Measurements from ENCODE around the gene KRTAP4-3. TPM values are rescaled to one million over a fixed set of nuclear protein-coding genes. Genes with fewer than 3 reads are reported as not detected.
"Not testable (repeated sequence)": the region's sequence is repeated elsewhere in the genome, so short reads cannot be mapped to it uniquely, and the experiment has no call there.

The KRTAP4-3 gene
- total RNA-seq, 1 donor: not detected

GRCh38 chr17:41153856-41154255, 14.2 kb downstream of the KRTAP4-3 start:
- DNase-seq (ENCODE audit: low read depth in 2 of 3, low spot score in 2 of 3): peak in 1 of 3 donors; percentile 19

DNA sequence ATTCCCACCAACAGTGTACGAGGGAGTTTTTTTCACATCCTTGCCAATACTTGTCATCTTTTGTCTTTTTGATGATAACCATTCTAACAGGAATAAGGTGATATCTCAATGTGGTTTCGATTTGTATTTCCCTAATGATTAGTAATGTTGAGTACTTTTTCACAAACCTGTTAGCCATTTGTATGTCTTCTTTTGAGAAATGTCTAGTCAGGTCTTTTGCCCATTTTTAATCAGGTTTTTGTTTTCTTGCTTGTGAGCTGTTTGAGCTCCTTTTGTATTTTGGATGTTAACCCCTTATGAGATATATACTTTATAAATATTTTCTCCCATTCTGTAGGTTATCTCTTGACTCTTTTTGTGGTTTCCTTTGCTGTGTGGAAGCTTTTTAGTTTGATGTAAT, 16.5 kb downstream of the KRTAP4-3 start:
- no peak for DNase-seq (ENCODE audit: low read depth in 2 of 3, low spot score in 2 of 3)

DNA sequence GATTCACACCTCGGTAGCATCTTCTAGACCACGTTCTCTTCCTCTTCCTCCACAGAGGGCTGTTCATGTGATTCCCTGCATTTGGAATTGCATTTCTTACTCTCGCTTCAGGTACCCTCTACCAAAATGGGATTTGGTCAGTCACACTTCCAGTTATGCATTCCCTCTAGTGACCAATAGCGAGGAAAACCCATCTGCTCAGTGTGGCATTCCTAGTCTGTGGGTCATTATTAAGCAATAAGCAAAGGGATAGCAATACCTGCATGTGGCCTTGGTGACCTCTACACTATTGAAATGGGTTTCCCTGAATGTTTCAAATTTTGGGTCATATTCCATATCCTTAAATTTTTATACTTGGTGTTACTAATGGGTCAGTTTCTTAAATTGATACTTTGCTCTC, 18.0 kb downstream of the KRTAP4-3 start:
- no peak for DNase-seq (ENCODE audit: low read depth in 2 of 3, low spot score in 2 of 3)

- DNase-seq (ENCODE audit: low read depth in 2 of 3, low spot score in 2 of 3): no peak
These were observed 18.4 kb downstream of the KRTAP4-3 start, which contains the start of gene KRTAP4-5 for GRCh38 chr17:41149652-41149985. Gene KRTAP4-5 (minus strand): TSS chr17:41149825. CDS start chr17:41149767, 58 bp downstream.

- not testable (repeated sequence) for DNase-seq (ENCODE audit: low read depth in 2 of 3, low spot score in 2 of 3)
These were observed 18.9 kb downstream of the KRTAP4-3 start for GRCh38 chr17:41148971-41149651.

- DNase-seq (ENCODE audit: low read depth in 2 of 3, low spot score in 2 of 3): no peak
These were observed 20.4 kb downstream of the KRTAP4-3 start for GRCh38 chr17:41147531-41148204.

- no peak for DNase-seq (ENCODE audit: low read depth in 2 of 3, low spot score in 2 of 3)
These were observed 22.8 kb downstream of the KRTAP4-3 start for GRCh38 chr17:41145261-41145660.

GRCh38 chr17:41144846-41145245, 23.2 kb downstream of the KRTAP4-3 start:
- DNase-seq (ENCODE audit: low read depth in 2 of 3, low spot score in 2 of 3): no peak

- DNase-seq (ENCODE audit: low read depth in 2 of 3, low spot score in 2 of 3): no peak
These were observed 26.7 kb downstream of the KRTAP4-3 start for GRCh38 chr17:41141361-41141760.

- no peak for DNase-seq (ENCODE audit: low read depth in 2 of 3, low spot score in 2 of 3)
These were observed 27.5 kb downstream of the KRTAP4-3 start, which contains the start of gene KRTAP4-6 for GRCh38 chr17:41140360-41141131. Gene KRTAP4-6 (minus strand): TSS chr17:41140544. CDS start chr17:41140487, 57 bp downstream.

GRCh38 chr17:41139865-41140264, 28.2 kb downstream of the KRTAP4-3 start:
- DNase-seq (ENCODE audit: low read depth in 2 of 3, low spot score in 2 of 3): not testable (repeated sequence)

- DNase-seq (ENCODE audit: low read depth in 2 of 3, low spot score in 2 of 3): no peak
These were observed 33.9 kb downstream of the KRTAP4-3 start for GRCh38 chr17:41133880-41134735.

- no peak for DNase-seq (ENCODE audit: low read depth in 2 of 3, low spot score in 2 of 3)
These were observed 36.0 kb downstream of the KRTAP4-3 start for GRCh38 chr17:41131979-41132378.

DNA sequence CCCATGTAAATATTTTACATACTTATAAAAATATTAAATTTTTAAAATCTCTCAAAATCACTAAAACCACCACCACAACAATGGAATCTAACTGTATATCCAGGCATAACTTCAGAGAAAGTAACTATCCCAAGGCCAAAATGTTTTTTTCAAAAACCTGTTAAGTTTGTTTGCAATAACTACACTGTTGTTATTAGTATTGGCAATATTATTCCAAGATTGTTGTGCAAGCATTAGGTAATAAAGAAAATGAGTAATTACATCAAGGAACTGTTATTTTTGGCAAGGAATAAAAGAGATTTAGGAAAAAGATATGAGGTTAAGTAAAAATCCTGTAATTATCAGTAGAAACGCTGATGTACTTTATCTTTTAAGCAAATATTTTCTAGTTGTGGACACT, 40.6 kb downstream of the KRTAP4-3 start:
- DNase-seq (ENCODE audit: low read depth in 2 of 3, low spot score in 2 of 3): no peak

GRCh38 chr17:41126412-41126811, 41.6 kb downstream of the KRTAP4-3 start:
- no peak for DNase-seq (ENCODE audit: low read depth in 2 of 3, low spot score in 2 of 3)

DNA sequence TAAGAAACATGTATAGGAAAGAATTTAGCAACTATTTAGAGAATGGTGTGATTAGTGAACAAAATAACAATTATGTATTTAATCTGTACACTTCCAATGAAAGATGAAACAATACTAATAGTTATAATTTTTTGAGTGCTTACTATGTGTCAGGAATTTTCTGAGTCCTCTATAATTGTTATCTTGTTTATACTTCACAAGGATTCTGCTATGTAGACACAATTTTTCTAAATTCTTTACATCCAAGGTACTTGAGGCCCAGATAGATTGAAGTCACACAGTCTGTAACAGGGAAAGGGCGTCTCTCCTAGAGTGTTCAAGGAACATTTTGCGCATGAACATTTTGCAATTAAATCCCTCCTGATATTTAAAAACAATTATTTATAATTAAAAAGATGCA, 43.0 kb downstream of the KRTAP4-3 start:
- no peak for DNase-seq (ENCODE audit: low read depth in 2 of 3, low spot score in 2 of 3)

DNA sequence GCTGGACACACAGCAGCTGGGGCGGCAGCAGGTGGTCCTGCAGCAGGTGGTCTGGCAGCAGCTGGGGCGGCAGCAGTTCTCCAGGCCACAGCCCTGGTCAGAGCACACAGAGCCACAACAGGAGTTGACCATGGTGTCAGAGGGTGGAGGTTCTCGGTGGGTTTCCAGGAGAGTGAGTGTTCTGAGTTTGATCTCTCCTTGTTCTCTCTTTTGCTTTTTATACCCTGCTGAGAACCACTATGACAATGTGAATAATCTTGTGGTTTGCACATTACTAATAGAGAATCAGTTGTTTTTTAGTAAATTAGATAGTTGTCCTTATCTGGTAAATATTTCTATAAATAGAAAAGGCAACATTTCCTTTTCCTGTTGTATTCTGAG, 44.0 kb downstream of the KRTAP4-3 start, which contains the start of gene KRTAP4-12:
Gene KRTAP4-12 (minus strand): TSS at position 192 of the 381 bp plus-strand sequence. CDS start 60 bp downstream, at position 132.
- DNase-seq (ENCODE audit: low read depth in 2 of 3, low spot score in 2 of 3): not testable (repeated sequence)

GRCh38 chr17:41123292-41123990, 44.6 kb downstream of the KRTAP4-3 start:
- DNase-seq (ENCODE audit: low read depth in 2 of 3, low spot score in 2 of 3): not testable (repeated sequence)

GRCh38 chr17:41121742-41122141, 46.3 kb downstream of the KRTAP4-3 start:
- DNase-seq (ENCODE audit: low read depth in 2 of 3, low spot score in 2 of 3): no peak

All from hematopoietic multipotent progenitor cell (in vitro differentiated cells).